GM21360 (cell line): ENCODE data around the gene CEP104.

ENCODE experiments used
- ATAC-seq: cut with Tn5 transposase; IDR thresholded peaks from one replicate; pipeline ENCODE4 v1.9.1; 2021; ENCODE audit warnings: mild to moderate bottlenecking, moderate library complexity; ENCODE audit not compliant: unreplicated experiment

Gene CEP104

DNA sequence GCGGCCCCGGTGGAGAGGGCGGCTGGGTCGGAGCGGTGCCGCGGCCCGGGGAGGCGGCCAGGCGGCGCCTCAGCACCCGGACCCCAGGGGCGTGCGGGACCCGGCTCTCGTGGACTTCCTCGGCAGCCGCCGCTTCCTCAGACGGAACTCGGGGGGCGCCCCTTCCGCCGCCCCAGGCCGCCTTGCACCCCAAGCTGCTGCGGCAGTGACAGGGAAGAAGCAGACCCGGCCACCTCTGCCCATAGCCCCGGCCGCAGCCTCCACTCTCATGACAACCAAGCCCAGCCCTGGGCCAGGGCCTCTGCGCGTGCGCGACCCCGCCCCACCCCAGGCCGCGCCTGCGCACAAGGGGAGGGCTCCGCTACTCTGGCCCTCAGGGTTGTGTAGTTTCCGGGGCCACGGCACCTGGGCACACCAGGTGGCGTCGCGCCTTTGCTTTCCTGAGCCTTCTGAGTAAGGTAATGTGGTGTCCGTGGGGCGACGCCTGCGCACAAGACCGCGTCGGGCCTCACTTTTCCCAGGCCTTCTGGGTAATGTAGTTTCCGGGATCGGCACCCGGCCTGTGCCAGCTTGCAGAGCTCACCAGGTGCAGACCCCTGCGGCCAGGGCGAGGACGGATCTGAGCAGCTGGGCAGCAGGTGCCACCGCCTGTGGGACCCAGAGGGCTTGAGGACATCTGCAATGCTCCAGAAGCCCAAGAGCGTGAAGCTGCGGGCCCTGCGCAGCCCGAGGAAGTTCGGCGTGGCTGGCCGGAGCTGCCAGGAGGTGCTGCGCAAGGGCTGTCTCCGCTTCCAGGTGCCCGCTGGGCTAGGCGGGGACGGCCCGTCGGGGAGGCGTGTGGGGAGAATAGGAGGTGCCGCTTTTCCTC lies at the start of gene CEP104, which contains the start of gene DFFB:
Gene CEP104 (minus strand): TSS at position 289 of the 868 bp plus-strand sequence. CDS start 4,804 bp downstream, outside the sequence.
Gene DFFB (plus strand): TSS at position 554 of the 868 bp plus-strand sequence. CDS start 128 bp downstream, at position 682.
- peak; percentile 97 for ATAC-seq

GRCh38 chr1:3906672-3907020 lies 49.6 kb upstream of the CEP104 start:
- ATAC-seq = no peak

DNA sequence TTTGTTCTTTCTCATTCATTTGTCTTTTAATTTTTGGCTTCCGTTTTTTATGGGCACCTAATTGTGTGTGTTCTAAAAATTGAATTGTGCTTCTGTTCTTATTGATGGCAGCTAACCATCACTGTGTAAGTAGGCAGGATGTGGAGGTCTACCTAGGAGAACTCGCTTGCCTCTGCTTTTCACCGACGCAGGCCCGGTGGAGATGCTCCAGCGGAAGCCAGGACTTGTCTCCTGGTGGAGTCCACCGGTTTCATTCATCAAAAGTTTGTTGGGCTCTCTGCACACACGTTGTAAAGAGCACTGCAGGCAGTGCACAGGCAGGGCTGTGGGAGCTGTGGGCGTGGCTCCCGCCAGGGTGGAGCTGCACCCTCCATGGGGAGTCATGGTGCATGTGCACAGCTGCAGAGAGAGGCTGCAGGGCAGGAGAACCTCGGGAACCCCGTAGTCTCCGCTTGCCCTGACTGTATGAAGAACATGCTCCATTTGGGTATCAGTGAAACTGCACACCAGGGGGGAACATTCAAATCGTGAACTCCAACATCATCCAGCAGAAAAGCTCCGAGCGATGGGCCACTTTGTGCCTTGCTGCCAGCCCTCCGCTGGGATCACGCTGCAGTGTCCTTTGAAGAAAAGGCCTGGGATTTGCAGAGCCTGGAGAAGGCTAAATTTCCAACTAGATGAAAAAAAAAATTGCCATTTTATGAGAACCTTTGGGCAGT lies 49.1 kb upstream of the CEP104 start:
- no peak for ATAC-seq

DNA sequence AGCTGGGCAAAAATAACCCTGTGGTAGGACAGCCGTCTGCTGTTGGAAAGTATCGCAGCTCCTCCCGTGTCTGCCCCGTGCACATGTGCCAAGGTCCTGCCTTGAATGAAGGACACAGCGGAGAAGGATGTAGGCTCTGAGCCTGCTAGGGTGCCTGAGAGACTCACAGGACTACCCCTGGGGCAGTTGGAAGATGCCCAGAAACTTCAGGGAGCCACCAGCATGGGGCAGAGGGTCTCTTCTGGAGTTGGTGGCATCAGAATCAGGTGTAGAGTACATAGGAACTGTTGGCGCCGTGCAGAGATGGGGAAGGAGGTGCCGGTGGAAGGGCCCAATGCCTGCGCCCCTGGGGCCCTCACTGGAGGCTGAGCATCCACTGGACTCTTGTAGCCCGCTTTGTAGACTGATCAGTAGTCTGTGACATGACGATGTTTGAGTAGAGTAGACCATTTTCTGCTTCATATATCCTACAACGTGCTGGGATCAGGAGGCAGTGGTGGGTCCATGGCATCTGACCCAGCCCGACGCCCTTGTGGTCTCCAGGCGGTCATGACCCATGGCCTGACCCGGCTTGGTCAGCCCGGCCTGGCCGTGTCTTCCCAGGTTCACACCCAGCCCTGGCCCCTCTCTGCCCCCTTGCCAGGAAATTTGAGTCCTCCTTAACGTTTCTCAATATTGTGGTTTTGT lies 48.4 kb upstream of the CEP104 start:
- no peak for ATAC-seq

- ATAC-seq = no peak
These were observed 47.8 kb upstream of the CEP104 start for GRCh38 chr1:3904843-3905185.

GRCh38 chr1:3904006-3904842 lies 47.2 kb upstream of the CEP104 start:
- ATAC-seq = no peak

DNA sequence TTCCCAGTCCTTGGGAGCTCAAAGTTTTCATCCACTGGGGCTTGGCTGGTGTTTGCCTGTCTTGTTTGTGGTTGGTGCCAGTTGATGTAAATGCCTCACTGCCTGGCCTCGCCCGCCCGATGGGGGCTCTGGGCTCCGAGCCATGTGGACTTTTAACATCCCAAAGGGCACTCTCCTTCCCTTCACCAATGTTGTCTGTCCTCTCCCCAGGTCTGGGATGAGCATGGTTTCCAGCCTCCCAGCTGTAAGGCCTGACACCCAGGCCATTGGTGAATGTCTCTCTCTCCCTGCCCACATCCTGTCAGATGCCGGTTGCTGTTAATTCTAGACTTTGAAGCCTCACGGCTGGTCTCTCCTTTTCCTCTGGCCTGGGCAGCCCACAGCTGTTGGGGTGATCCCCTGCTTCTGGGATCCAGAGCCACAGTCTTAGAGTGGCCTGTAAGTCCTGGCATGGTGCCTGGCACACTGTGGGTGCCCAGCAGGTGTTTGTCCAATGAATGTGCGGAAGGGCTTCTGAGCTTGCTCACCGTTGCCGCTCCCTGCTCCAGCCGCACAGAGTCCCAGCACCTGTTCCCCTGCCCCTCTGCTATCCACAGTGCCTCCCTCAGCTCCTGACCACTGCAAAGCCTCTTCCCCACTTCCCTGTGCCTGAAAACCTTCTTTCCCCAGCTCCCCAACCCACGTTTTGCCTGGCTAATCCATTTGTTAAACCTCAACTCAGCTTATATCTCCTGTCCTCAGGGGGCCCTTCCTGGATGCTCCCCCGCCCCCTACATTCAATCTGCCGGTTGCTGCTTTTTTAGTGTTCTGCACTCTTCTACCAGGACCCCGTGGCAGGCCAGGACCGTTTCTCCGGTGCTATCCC lies 46.4 kb upstream of the CEP104 start:
- ATAC-seq = no peak

DNA sequence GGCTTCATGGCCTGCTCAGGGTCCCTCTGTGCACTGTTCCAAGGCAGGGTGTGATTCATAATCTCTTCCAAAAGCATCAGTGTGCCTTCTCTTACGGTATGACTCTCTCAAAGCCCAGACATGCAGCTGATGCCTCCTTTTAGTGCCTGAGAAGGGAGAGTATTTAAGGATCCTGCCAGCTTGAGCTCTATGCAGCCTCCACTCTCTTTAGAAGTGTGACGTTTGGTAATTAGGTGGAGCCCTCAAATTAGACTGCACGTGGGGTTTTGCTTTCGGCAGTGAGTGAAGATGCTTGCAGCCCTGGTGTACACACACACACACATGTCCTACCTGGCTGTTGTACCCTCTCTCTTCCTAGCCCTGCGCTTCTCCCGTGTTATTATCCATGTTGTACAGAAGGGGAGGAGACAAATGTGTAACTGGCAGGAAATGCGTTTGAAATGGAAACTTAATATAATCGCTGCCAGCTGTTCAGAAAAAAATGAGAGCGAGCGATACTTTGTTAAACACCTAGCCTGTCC lies 45.6 kb upstream of the CEP104 start:
- ATAC-seq = no peak

- ATAC-seq = no peak
These were observed 45.1 kb upstream of the CEP104 start for GRCh38 chr1:3902111-3902511.

DNA sequence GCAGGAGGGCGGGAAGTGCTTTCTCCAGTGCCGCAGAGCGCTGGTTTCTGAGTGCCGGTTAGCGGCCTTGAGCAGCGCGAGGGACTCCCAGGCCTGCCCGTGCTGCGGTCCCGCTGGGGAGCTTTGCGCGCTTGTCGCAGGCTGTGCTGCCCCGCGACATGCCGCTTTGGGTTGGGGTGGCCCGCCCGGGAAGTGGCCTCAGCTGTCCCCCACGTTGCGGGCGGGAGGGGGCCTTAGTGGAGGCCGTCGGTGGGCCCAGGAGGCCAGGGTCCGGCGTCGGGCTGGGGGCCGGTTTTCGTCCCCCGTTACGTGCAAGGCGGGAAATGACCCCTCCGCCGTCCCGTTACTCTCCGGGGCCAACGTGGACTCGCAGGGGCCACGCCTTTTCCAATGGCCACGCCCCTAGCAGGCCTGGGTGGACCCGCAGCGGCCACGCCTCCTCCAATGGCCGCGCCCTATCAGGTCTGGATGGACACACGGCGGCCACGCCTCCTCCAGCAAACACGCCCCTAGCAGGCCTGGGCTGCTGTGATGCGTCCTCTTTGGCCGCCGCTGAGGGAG lies 44.0 kb upstream of the CEP104 start:
- peak; percentile 55 for ATAC-seq

- peak; percentile 64 for ATAC-seq
These were observed 43.3 kb upstream of the CEP104 start, which contains the start of gene C1orf174 for GRCh38 chr1:3900150-3900968. C1orf174 (minus strand) TSS chr1:3900272; CDS start chr1:3900186, 86 bp downstream.

DNA sequence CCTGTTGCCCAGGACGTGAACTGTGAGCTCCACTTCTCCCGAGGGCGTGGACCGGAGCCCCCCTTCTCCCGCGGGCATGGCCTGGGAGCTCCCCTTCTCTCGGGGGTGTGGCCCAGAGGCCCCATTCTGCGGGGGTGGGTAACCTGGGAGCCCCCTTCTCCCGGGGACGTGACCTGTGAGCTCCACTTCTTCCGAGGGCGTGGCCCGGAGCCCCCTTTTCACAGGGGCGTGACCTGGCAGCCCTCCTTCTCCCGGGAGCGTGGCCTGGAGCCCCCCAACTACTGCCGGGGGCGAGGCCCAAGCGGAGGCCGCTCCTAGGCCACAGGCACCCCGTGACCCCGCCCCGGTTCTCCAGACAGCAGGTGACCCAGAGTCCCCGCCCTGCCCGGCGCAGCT lies 42.7 kb upstream of the CEP104 start:
- peak; percentile 3 for ATAC-seq

DNA sequence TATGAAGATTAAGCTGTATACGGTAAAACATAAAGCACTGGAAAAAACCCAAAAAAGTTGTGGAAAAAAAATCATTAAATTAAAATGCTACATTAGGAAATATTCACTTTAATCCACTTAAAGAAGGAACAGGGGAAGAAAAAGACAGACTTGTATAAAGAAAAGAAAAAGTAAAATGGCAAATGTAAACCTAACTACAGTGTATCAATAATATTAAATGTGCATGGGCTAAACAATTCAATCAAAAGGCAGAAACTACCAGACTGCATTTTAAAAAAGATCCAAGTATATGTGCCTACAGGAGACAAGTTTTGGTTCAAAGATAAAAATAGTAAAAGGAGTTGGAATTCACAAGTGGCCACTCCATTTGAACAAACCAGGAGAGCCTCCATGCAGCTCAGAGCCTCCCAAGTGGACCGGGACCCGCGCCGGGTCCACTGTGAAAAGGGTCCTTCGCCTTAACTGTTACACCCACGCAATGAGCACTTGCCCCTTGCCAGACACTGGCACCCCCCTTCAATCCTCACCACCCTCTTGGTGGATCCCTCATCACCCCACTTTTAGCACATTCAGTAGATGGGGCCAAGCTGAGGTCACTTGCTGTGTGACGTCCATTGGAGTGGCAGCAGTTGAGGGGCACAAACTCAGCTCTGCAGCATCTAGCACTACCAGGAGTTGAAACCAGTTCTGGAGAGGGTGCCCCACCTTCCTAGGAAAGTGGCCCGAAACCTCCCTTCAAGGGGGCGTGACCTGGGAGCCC lies 42.2 kb upstream of the CEP104 start:
- no peak for ATAC-seq

DNA sequence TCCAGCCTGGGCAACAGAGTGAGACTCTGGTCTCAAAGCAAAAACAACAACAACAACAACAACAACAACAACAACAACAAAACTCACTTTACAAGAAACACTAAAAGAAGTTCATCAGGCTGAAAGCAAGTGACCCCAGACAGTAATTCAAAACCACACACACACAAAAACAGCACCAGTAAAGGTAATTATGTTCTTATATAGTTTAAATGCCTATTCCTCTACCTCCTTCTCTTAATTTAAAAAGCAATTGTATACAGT lies 41.4 kb upstream of the CEP104 start:
- no peak for ATAC-seq

GRCh38 chr1:3896396-3897000 lies 39.5 kb upstream of the CEP104 start:
- ATAC-seq = no peak

- no peak for ATAC-seq
These were observed 38.9 kb upstream of the CEP104 start for GRCh38 chr1:3895951-3896325.

DNA sequence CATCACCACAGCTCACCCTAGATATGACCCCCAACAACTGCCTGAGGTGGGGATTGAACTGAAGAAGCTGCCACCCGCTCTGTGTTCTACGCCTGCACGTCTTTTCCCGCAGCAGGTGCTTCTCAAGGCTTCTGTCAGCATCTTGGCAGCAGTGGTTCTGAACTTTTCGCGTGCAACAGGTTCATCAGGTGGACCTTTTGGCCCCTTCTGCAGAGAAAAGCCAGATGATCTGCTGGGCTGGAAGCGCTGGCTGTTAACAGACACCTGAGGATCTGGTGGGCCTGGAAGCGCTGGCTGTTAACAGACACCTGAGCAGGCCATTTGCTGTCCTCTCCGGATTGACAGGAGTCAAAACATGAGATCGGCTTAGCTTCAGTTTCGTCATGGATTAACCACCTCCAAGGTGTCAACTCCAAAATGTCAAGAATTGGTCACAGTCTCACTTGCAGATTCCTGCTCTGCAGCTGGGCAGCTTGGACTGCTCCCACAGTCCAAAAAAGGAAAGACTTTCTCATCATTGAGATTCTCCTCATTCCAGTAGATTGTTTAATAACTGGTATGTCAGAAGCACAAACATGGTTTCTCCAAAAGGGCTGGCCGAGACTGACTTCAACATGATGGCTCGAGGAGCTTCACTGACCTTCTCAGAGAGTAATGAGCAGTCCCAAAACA lies 38.4 kb upstream of the CEP104 start:
- no peak for ATAC-seq
